Type B pancreatic cell (in vitro differentiated cells): ENCODE data around the gene CILP2. TPM values are rescaled to one million over a fixed set of nuclear protein-coding genes. Genes with fewer than 3 reads are reported as not detected.

Experiments
- DNase-seq: peaks from one replicate; pipeline ENCODE4 v3.0.0; 2021; ENCODE audit warnings: mixed read lengths; ENCODE audit not compliant: unreplicated experiment; ENCODE audit errors: extremely low spot score
- H3K27ac Mint-ChIP-seq: 2 replicates; pipeline ENCODE4 v1.8.0; 2021; ENCODE audit warnings: mild to moderate bottlenecking, mixed read lengths
- H3K27me3 Mint-ChIP-seq: 2 replicates; pipeline ENCODE4 v1.8.0; 2021; ENCODE audit warnings: mixed read lengths
- H3K36me3 Mint-ChIP-seq: 2 replicates; pipeline ENCODE4 v1.8.0; 2021; ENCODE audit warnings: mixed read lengths
- H3K4me1 Mint-ChIP-seq: one replicate; pipeline ENCODE4 v1.8.0; 2021; ENCODE audit warnings: mixed read lengths; ENCODE audit not compliant: unreplicated experiment
- H3K4me3 Mint-ChIP-seq: 2 replicates; pipeline ENCODE4 v1.8.0; 2021; ENCODE audit warnings: mild to moderate bottlenecking, mixed read lengths
- H3K9me3 Mint-ChIP-seq: 2 replicates; pipeline ENCODE4 v1.8.0; 2021; ENCODE audit warnings: mixed read lengths
- total RNA-seq: library from RNA; stranded (reverse); gene quantifications from 2 replicates; pipeline ENCODE4 v1.2.1, GENCODE V29; 2021; ENCODE audit warnings: low replicate concordance
- TF ChIP-seq, protein P1 (sequence below): fragments of 200-600 bp; sonication (generic); conservative IDR thresholded peaks from 2 replicates; pipeline ENCODE4 v1.5.0; 2021; ENCODE audit warnings: antibody characterized with exemption, mild to moderate bottlenecking

The CILP2 gene
- total RNA-seq, 1 donor from 2014 or later, result 3.2 TPM

DNA sequence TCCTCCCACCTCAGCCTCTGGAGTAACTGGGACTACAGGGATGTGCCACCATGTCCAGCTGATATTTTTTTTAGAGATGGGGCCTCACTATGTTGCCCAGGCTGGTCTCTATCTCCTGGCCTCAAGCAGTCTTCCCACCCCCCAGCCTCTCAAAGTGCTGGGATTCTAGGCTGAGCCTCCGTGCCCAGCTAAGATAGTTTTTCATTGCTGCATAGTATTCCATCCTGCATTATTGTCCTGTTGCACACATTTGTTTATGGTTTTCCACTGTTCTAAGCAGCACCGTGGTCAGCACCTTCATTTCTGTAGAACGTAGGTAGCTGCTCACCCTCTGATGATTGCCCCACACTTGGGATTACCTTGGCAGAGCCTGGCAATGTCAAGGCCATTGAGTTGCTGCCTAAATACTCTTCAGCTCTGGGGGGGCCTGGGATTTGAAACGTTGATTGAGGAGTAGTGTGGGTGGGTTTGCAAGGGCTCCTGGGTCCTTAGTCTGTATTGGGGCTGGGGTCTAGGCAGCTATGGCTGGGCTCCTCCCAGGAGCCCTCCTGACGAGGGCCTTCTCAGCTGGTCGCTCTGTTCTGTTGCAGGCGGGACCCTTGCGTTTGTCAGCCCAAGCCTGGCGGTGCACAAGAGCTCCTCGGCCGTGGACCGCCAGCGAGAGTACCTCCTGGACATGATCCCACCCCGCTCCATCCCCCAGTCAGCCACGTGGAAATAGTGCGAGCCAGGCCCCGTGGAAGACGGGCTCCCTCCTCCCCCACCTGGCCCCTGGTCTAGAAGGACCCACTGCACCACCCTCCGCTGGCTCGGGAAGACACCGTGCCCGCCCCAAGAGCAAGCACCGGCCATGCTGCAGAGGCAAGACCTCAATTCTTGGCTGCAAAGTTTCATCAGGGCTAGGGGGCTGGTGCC is 33.1 kb upstream of the CILP2 start:
- no peaks in the 10 kb centered on the region for H3K4me1 Mint-ChIP-seq
- H3K27me3 Mint-ChIP-seq, result no peaks in the 10 kb centered on the region
- peaks cover 8% of the 10 kb centered on the region for H3K36me3 Mint-ChIP-seq
- no peak overlapping the region for H3K4me3 Mint-ChIP-seq
- no peak overlapping the region for H3K27ac Mint-ChIP-seq
- DNase-seq, result no peak
- H3K9me3 Mint-ChIP-seq, result no peaks in the 10 kb centered on the region
- TF ChIP-seq, protein P1, sequence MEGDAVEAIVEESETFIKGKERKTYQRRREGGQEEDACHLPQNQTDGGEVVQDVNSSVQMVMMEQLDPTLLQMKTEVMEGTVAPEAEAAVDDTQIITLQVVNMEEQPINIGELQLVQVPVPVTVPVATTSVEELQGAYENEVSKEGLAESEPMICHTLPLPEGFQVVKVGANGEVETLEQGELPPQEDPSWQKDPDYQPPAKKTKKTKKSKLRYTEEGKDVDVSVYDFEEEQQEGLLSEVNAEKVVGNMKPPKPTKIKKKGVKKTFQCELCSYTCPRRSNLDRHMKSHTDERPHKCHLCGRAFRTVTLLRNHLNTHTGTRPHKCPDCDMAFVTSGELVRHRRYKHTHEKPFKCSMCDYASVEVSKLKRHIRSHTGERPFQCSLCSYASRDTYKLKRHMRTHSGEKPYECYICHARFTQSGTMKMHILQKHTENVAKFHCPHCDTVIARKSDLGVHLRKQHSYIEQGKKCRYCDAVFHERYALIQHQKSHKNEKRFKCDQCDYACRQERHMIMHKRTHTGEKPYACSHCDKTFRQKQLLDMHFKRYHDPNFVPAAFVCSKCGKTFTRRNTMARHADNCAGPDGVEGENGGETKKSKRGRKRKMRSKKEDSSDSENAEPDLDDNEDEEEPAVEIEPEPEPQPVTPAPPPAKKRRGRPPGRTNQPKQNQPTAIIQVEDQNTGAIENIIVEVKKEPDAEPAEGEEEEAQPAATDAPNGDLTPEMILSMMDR, result no peak

DNA sequence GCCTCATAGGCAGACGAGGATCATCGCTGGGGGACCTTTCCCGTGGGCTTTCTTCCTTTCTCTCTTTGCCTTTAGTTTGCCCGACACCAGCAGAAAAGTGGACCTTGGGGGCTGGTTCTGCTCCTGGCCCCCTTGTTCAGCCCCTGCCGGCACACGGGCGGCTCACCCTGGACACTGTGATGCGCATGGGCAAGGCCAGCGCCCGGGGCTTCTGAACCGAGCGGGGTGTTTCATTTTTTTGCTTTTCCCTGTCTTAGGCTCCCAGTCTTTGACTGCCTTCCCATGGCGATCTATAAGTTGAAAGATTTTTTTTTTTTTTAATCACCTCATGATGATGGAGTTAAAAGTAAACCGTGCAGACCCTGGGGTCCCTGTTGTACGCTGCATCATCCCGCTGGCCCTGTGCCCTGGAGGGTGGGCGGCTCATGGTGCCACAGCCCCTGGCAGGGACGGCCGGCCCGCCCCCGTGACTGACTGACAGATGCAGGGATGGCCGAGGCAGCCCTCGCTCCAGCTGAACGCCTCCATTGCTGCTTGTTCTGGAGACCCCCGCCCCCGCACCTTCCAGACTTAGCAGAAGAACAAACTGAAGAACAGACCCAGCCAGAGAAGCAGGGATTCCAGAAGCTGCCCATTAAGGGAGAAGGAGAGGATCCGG is 32.3 kb upstream of the CILP2 start:
- no peaks in the 10 kb centered on the region for H3K27me3 Mint-ChIP-seq
- no peak overlapping the region for H3K27ac Mint-ChIP-seq
- H3K36me3 Mint-ChIP-seq, result peaks cover 8% of the 10 kb centered on the region
- H3K9me3 Mint-ChIP-seq, result no peaks in the 10 kb centered on the region
- TF ChIP-seq, protein P1, result no peak
- DNase-seq, result no peak
- no peak overlapping the region for H3K4me3 Mint-ChIP-seq
- H3K4me1 Mint-ChIP-seq, result no peaks in the 10 kb centered on the region

DNA sequence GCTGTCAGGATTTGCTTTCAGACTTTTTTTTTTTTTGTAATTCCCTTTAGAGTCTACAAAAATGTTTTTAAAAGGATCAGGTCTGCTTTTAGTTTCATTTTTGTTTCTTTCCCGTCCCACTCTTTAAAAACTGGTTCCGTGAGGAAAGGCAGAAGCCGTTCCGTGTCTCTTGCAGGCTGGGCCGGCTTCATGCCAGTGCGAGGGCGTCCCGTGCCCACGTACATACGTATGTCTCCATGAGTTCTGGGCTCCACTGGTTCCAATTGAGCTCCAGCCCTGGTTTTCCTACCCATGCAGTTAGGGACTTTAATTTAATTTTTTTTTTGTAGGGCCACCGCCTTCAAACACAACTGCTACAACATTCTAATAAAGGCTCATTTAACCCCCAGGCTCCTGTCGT is 31.5 kb upstream of the CILP2 start:
- no peak overlapping the region for H3K4me3 Mint-ChIP-seq
- H3K36me3 Mint-ChIP-seq, result peaks cover 8% of the 10 kb centered on the region
- no peaks in the 10 kb centered on the region for H3K4me1 Mint-ChIP-seq
- H3K9me3 Mint-ChIP-seq, result no peaks in the 10 kb centered on the region
- DNase-seq, result no peak
- no peak overlapping the region for H3K27ac Mint-ChIP-seq
- TF ChIP-seq, protein P1, result no peak
- H3K27me3 Mint-ChIP-seq, result no peaks in the 10 kb centered on the region

DNA sequence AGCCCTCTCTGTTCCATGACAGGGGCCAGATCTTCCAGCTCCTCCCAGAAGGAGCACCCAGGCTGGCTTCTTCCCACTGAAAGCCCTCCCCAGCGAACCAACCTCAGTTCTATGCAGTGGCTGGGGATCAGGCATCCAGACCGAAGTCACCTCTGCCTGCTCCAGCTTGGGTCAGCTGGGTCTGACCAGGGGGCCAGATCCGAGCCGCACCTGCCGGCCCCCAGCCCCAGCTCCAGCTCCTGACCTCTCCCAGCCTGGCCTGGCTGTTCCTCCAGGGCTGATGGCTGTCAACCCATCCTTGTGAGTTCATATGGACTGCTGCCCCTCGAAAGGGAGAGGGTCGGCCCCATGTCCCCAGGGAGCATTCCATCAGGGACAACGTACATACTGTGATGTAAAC is 30.7 kb upstream of the CILP2 start:
- no peak for DNase-seq
- Mint-ChIP-seq H3K4me3 (no peak overlapping the region), H3K36me3 (peaks cover 11% of the 10 kb centered on the region), H3K27ac (no peak overlapping the region), H3K9me3 (no peaks in the 10 kb centered on the region), H3K4me1 (no peaks in the 10 kb centered on the region), H3K27me3 (no peaks in the 10 kb centered on the region)
- TF ChIP-seq, protein P1, result no peak

DNA sequence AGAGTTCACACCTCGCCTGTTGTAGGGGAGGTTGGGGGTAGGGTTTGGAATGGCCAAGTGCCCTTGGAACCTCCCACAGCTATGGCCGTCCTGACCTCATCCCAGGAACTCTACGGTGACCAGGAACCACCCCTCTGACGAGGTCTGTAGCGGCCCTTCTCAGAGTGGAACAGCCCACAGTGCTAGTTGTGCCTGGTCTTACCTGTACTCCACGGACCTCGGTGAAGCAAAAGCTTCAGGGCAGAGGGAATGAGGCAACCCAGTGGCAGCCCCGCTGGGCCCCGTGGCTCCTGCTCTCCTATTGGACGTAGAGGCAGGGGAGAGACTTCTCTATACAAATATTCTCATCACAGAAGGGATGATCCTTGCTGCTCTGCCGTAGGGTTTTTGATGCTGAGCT is 29.8 kb upstream of the CILP2 start:
- Mint-ChIP-seq H3K9me3 (no peaks in the 10 kb centered on the region), H3K4me3 (no peak overlapping the region), H3K27ac (peak overlapping the region; percentile 48), H3K36me3 (peaks cover 12% of the 10 kb centered on the region), H3K27me3 (no peaks in the 10 kb centered on the region), H3K4me1 (no peaks in the 10 kb centered on the region)
- TF ChIP-seq, protein P1, result no peak
- DNase-seq, result no peak
